ENCODE data around the gene IL1B. TPM values are rescaled to one million over a fixed set of nuclear protein-coding genes. Genes with fewer than 3 reads are reported as not detected.

The IL1B gene
- not detected in 2 replicates for total RNA-seq (2014; rRNA removed; shearing (Covaris generic))

- no peak for DNase-seq
- Histone ChIP-seq H3K4me3 (no peak within 1 kb of the TSS), H3K36me3 (no peaks in the 10 kb centered on the region), H3K9me3 (replicated peaks) (no peaks in the 10 kb centered on the region), H3K27me3 (no peaks in the 10 kb centered on the region), H3K27ac (no peak within 1 kb of the TSS), H3K4me1 (no peaks in the 10 kb centered on the region)
Observed at GRCh38 chr2:112836695-112837117, at the start of gene IL1B. IL1B (minus strand) TSS chr2:112836779; CDS start chr2:112836229, 550 bp downstream.

- Histone ChIP-seq H3K4me1 (peaks cover 10% of the 10 kb centered on the region), H3K27ac (no peak overlapping the region), H3K36me3 (no peaks in the 10 kb centered on the region), H3K27me3 (no peaks in the 10 kb centered on the region), H3K9me3 (replicated peaks) (no peaks in the 10 kb centered on the region), H3K4me3 (no peak overlapping the region)
- no peak for DNase-seq
Observed at GRCh38 chr2:112886291-112886690, 49.7 kb upstream of the IL1B start.

- no peak overlapping the region for H3K27ac ChIP-seq
- H3K36me3 ChIP-seq = no peaks in the 10 kb centered on the region
- H3K4me1 ChIP-seq = peaks cover 16% of the 10 kb centered on the region
- no peak for DNase-seq
- no peaks in the 10 kb centered on the region for H3K9me3 ChIP-seq (replicated peaks)
- no peak overlapping the region for H3K4me3 ChIP-seq
- no peaks in the 10 kb centered on the region for H3K27me3 ChIP-seq
Observed at GRCh38 chr2:112885506-112885902, 48.9 kb upstream of the IL1B start.

GRCh38 chr2:112884869-112885505 is 48.4 kb upstream of the IL1B start:
- no peak overlapping the region for H3K4me3 ChIP-seq
- H3K27ac ChIP-seq = no peak overlapping the region
- no peaks in the 10 kb centered on the region for H3K36me3 ChIP-seq
- H3K4me1 ChIP-seq = peaks cover 19% of the 10 kb centered on the region
- no peaks in the 10 kb centered on the region for H3K9me3 ChIP-seq (replicated peaks)
- peak; percentile 58 to 79 for DNase-seq
- H3K27me3 ChIP-seq = no peaks in the 10 kb centered on the region

GRCh38 chr2:112883669-112884068 is 47.1 kb upstream of the IL1B start:
- Histone ChIP-seq H3K4me1 (peaks cover 19% of the 10 kb centered on the region), H3K9me3 (replicated peaks) (no peaks in the 10 kb centered on the region), H3K4me3 (no peak overlapping the region), H3K36me3 (no peaks in the 10 kb centered on the region), H3K27me3 (no peaks in the 10 kb centered on the region), H3K27ac (no peak overlapping the region)
- DNase-seq = no peak

GRCh38 chr2:112881217-112881985 is 44.8 kb upstream of the IL1B start:
- H3K27ac ChIP-seq = peak overlapping the region; percentile 47
- no peaks in the 10 kb centered on the region for H3K9me3 ChIP-seq (replicated peaks)
- H3K36me3 ChIP-seq = no peaks in the 10 kb centered on the region
- H3K4me3 ChIP-seq = no peak overlapping the region
- no peaks in the 10 kb centered on the region for H3K27me3 ChIP-seq
- DNase-seq = peak; percentile 75 to 86
- H3K4me1 ChIP-seq = peaks cover 19% of the 10 kb centered on the region

- H3K27ac ChIP-seq = peak overlapping the region; percentile 27
- no peaks in the 10 kb centered on the region for H3K9me3 ChIP-seq (replicated peaks)
- H3K27me3 ChIP-seq = no peaks in the 10 kb centered on the region
- no peaks in the 10 kb centered on the region for H3K36me3 ChIP-seq
- DNase-seq = no peak
- no peak overlapping the region for H3K4me3 ChIP-seq
- peaks cover 19% of the 10 kb centered on the region for H3K4me1 ChIP-seq
Observed at GRCh38 chr2:112880696-112881095, 44.1 kb upstream of the IL1B start.

GRCh38 chr2:112880091-112880531 is 43.5 kb upstream of the IL1B start:
- Histone ChIP-seq H3K27ac (no peak overlapping the region), H3K4me3 (no peak overlapping the region), H3K36me3 (no peaks in the 10 kb centered on the region), H3K27me3 (no peaks in the 10 kb centered on the region), H3K9me3 (replicated peaks) (no peaks in the 10 kb centered on the region), H3K4me1 (peaks cover 19% of the 10 kb centered on the region)
- DNase-seq = no peak

- H3K9me3 ChIP-seq (replicated peaks) = no peaks in the 10 kb centered on the region
- no peak overlapping the region for H3K4me3 ChIP-seq
- no peaks in the 10 kb centered on the region for H3K27me3 ChIP-seq
- no peak overlapping the region for H3K27ac ChIP-seq
- no peak for DNase-seq
- no peaks in the 10 kb centered on the region for H3K36me3 ChIP-seq
- peaks cover 19% of the 10 kb centered on the region for H3K4me1 ChIP-seq
Observed at GRCh38 chr2:112879491-112880041, 43.0 kb upstream of the IL1B start.

- DNase-seq = no peak
- no peak overlapping the region for H3K27ac ChIP-seq
- no peaks in the 10 kb centered on the region for H3K27me3 ChIP-seq
- no peaks in the 10 kb centered on the region for H3K36me3 ChIP-seq
- no peaks in the 10 kb centered on the region for H3K9me3 ChIP-seq (replicated peaks)
- H3K4me1 ChIP-seq = peaks cover 19% of the 10 kb centered on the region
- H3K4me3 ChIP-seq = no peak overlapping the region
Observed at GRCh38 chr2:112877423-112877822, 40.8 kb upstream of the IL1B start.

- Histone ChIP-seq H3K4me3 (no peak overlapping the region), H3K4me1 (peaks cover 16% of the 10 kb centered on the region), H3K36me3 (no peaks in the 10 kb centered on the region), H3K27me3 (no peaks in the 10 kb centered on the region), H3K9me3 (replicated peaks) (no peaks in the 10 kb centered on the region), H3K27ac (no peak overlapping the region)
- no peak for DNase-seq
Observed at GRCh38 chr2:112876971-112877361, 40.4 kb upstream of the IL1B start.

GRCh38 chr2:112876257-112876970 is 39.8 kb upstream of the IL1B start:
- H3K27ac ChIP-seq = no peak overlapping the region
- DNase-seq = no peak
- no peaks in the 10 kb centered on the region for H3K27me3 ChIP-seq
- no peaks in the 10 kb centered on the region for H3K9me3 ChIP-seq (replicated peaks)
- no peaks in the 10 kb centered on the region for H3K36me3 ChIP-seq
- no peak overlapping the region for H3K4me3 ChIP-seq
- H3K4me1 ChIP-seq = peaks cover 10% of the 10 kb centered on the region

GRCh38 chr2:112870841-112871835 is 34.6 kb upstream of the IL1B start:
- Histone ChIP-seq H3K36me3 (no peaks in the 10 kb centered on the region), H3K27ac (no peak overlapping the region), H3K9me3 (replicated peaks) (peaks cover 5% of the 10 kb centered on the region; the same call in 1 of the 2 replicates)

More at GRCh38 chr2:112870841-112871835, 34.6 kb upstream of the IL1B start:
- Histone ChIP-seq H3K4me1 (peaks cover 9% of the 10 kb centered on the region), H3K27me3 (no peaks in the 10 kb centered on the region), H3K4me3 (no peak overlapping the region)
- DNase-seq = no peak

Measured in SJCRH30 (cell line).